Suprapubic skin (tissue), 4 donors: ENCODE measurements around the gene PIGK. TPM values are rescaled to one million over a fixed set of nuclear protein-coding genes. Genes with fewer than 3 reads are reported as not detected.

Experiments used
- DNase-seq, 2 donors: peaks; one replicate each; pipeline ENCODE4 v3.0.0-alpha.2; 2019; ENCODE audit warnings: low spot score in 2 of 2
- H3K27ac ChIP-seq: fragments of 200-600 bp; sonication (generic); one replicate; pipeline ENCODE4 v1.5.1; 2019
- H3K27me3 ChIP-seq: fragments of 200-600 bp; sonication (generic); one replicate; pipeline ENCODE4 v1.5.1; 2019
- H3K36me3 ChIP-seq: fragments of 200-600 bp; sonication (generic); one replicate; pipeline ENCODE4 v1.5.1; 2019
- H3K4me1 ChIP-seq: fragments of 200-600 bp; sonication (generic); one replicate; pipeline ENCODE4 v1.5.1; 2019
- H3K4me3 ChIP-seq: fragments of 200-600 bp; sonication (generic); one replicate; pipeline ENCODE4 v1.5.1; 2019; ENCODE audit warnings: mild to moderate bottlenecking
- H3K9me3 ChIP-seq: fragments of 200-600 bp; sonication (generic); one replicate; pipeline ENCODE4 v1.5.1; 2019
- CTCF ChIP-seq, 2 donors: fragments of 200-600 bp in 1 of 2; fragments of 450-650 bp in 1 of 2; sonication (generic) in 1 of 2; IDR thresholded peaks; one replicate each; pipeline ENCODE4 v1.5.1; 2016 to 2019; ENCODE audit warnings: antibody characterized with exemption in 2 of 2, mild to moderate bottlenecking in 1 of 2, moderate library complexity in 1 of 2
- EP300 ChIP-seq: sonication (generic); formaldehyde crosslinking; IDR thresholded peaks from one replicate; pipeline ENCODE4 v1.6.1; 2017; ENCODE audit warnings: antibody characterized with exemption
- POLR2A ChIP-seq, 2 donors: fragments of 450-650 bp; IDR thresholded peaks; one replicate each; pipeline ENCODE4 v1.6.1; 2017; ENCODE audit warnings: antibody characterized with exemption in 2 of 2, mild to moderate bottlenecking in 2 of 2, moderate library complexity in 2 of 2
- POLR2AphosphoS5 ChIP-seq, 3 donors: sonication (generic); formaldehyde crosslinking; IDR thresholded peaks; one replicate each; pipeline ENCODE4 v1.6.1; 2017; ENCODE audit warnings: antibody characterized with exemption in 3 of 3
- WGBS: methylation state at CpG from one replicate; pipeline ENCODE4 v1.1.5; 2018; 5-methylcytosine and 5-hydroxymethylcytosine counted together
- total RNA-seq, 4 donors: library from RNA; depleted of rRNA; stranded (reverse); fragments of >200 nt; gene quantifications; one replicate each; pipeline ENCODE4 v1.1.0, GENCODE V29; 2016

The PIGK gene
- total RNA-seq, 4 donors from 2014 or later = 8.9 to 16.0 (median 11.8) TPM

GRCh38 chr1:77089756-77090155 lies 129.5 kb downstream of the PIGK start:
- no peaks in the 10 kb centered on the region for H3K36me3 ChIP-seq
- no peak for TF ChIP-seq POLR2AphosphoS5 (IDR thresholded peaks at IDR 0.05)
- no peak for TF ChIP-seq POLR2A (IDR thresholded peaks at IDR 0.05)
- no peak for TF ChIP-seq CTCF (IDR thresholded peaks at IDR 0.05)
- no peak for TF ChIP-seq EP300
- no peak for DNase-seq
- H3K27me3 ChIP-seq = no peaks in the 10 kb centered on the region
- H3K4me1 ChIP-seq = no peaks in the 10 kb centered on the region
- no peaks in the 10 kb centered on the region for H3K9me3 ChIP-seq
- 65% methylated on average over 2 of the region's 2 CpGs for WGBS
- H3K4me3 ChIP-seq = no peak overlapping the region
- no peak overlapping the region for H3K27ac ChIP-seq

DNA sequence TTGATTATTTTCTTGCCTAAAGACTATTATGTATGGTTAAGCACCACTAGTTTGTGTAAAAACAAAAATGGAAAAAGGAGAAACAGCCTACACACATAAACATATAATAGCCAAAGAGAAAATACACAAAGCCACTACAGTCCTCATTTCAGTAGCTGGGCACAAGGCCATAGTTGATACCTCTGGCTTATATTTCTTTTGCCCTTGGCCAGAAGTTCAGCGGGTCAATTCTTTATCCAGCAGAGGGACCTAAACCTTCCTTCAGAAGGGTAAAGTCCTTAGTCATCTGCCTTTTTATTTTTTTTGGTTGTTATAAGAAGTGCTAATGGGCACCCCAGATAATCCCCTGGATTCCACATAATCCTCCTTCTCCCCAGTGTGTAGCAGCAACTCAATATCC lies 134.1 kb downstream of the PIGK start:
- Histone ChIP-seq H3K27me3 (no peaks in the 10 kb centered on the region), H3K9me3 (no peaks in the 10 kb centered on the region), H3K4me3 (no peak overlapping the region), H3K27ac (no peak overlapping the region), H3K4me1 (no peaks in the 10 kb centered on the region), H3K36me3 (no peaks in the 10 kb centered on the region)
- 94% methylated on average over 1 of the region's 1 CpG for WGBS
- TF ChIP-seq EP300 (no peak), CTCF (IDR thresholded peaks at IDR 0.05) (no peak), POLR2AphosphoS5 (IDR thresholded peaks at IDR 0.05) (no peak), POLR2A (IDR thresholded peaks at IDR 0.05) (no peak)
- DNase-seq = no peak

- 83% methylated on average over 2 of the region's 2 CpGs for WGBS
- H3K9me3 ChIP-seq = no peaks in the 10 kb centered on the region
- no peak overlapping the region for H3K4me3 ChIP-seq
- no peaks in the 10 kb centered on the region for H3K27me3 ChIP-seq
- DNase-seq = no peak
- H3K4me1 ChIP-seq = no peaks in the 10 kb centered on the region
- no peaks in the 10 kb centered on the region for H3K36me3 ChIP-seq
- TF ChIP-seq POLR2AphosphoS5 (IDR thresholded peaks at IDR 0.05) = no peak
- no peak overlapping the region for H3K27ac ChIP-seq
Observed at GRCh38 chr1:77084457-77084856, 134.8 kb downstream of the PIGK start.

GRCh38 chr1:77081834-77082233 lies 137.4 kb downstream of the PIGK start:
- no peak for DNase-seq

GRCh38 chr1:77076759-77077158 lies 142.5 kb downstream of the PIGK start:
- Histone ChIP-seq H3K27ac (no peak overlapping the region), H3K36me3 (no peaks in the 10 kb centered on the region), H3K4me3 (no peak overlapping the region), H3K27me3 (no peaks in the 10 kb centered on the region), H3K9me3 (no peaks in the 10 kb centered on the region), H3K4me1 (no peaks in the 10 kb centered on the region)
- no peak for TF ChIP-seq CTCF (IDR thresholded peaks at IDR 0.05)
- TF ChIP-seq EP300 = no peak
- TF ChIP-seq POLR2AphosphoS5 (IDR thresholded peaks at IDR 0.05) = no peak
- no peak for TF ChIP-seq POLR2A (IDR thresholded peaks at IDR 0.05)
- no peak for DNase-seq
- WGBS = 26% methylated on average over 2 of the region's 2 CpGs

More at GRCh38 chr1:77081834-77082233, 137.4 kb downstream of the PIGK start:
- Histone ChIP-seq H3K27ac (no peak overlapping the region), H3K36me3 (no peaks in the 10 kb centered on the region), H3K27me3 (no peaks in the 10 kb centered on the region), H3K4me3 (no peak overlapping the region), H3K4me1 (no peaks in the 10 kb centered on the region), H3K9me3 (no peaks in the 10 kb centered on the region)
- 58% methylated on average over 4 of the region's 4 CpGs for WGBS
- no peak for TF ChIP-seq POLR2AphosphoS5 (IDR thresholded peaks at IDR 0.05)

DNA sequence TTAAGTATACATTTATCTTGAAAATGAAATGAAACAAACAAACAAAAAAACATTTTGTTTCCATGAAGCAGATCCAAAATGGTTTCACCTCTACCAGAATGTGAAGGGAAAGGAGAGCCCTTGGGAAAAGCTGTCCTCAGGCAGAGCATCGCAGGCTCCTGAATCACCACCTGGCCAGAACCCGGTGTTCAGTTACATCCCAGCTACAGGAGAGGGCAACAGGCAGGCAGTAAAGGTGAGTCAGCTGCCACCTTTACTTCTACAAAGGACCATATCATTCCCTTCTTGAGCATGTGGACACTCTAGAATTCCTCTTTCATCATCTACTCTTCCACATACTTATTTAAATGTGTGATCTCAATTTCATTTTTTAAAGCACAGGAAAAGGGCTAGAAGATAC lies 151.2 kb downstream of the PIGK start:
- H3K27me3 ChIP-seq = no peaks in the 10 kb centered on the region
- no peak overlapping the region for H3K27ac ChIP-seq
- H3K4me1 ChIP-seq = no peaks in the 10 kb centered on the region
- TF ChIP-seq POLR2A (IDR thresholded peaks at IDR 0.05) (no peak), EP300 (no peak), POLR2AphosphoS5 (IDR thresholded peaks at IDR 0.05) (no peak), CTCF (IDR thresholded peaks at IDR 0.05) (no peak)
- H3K9me3 ChIP-seq = no peaks in the 10 kb centered on the region
- no peak overlapping the region for H3K4me3 ChIP-seq
- no peak for DNase-seq
- 83% methylated on average over 2 of the region's 2 CpGs for WGBS
- H3K36me3 ChIP-seq = no peaks in the 10 kb centered on the region
